ENCODE measurements around the gene EML1.

DNA sequence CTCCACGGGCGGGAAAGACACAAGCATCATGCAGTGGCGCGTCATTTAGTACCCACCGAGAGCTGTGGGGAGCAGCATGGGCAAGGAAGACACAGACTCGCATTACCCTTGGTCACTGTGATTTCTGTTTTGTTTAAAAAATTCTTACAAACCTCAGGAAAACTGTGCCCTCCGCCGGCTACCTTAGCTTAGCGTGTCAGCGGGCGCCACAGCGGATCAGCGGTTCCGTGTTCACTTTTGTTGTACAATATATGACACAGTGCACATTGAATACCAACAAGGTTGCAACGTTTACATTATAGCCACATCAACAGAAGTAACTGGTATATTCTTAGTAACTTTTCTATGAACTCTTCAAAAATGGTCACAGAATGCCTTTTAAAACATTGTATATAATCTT, 146.9 kb downstream of the EML1 start:
- TF ChIP-seq, protein P1, sequence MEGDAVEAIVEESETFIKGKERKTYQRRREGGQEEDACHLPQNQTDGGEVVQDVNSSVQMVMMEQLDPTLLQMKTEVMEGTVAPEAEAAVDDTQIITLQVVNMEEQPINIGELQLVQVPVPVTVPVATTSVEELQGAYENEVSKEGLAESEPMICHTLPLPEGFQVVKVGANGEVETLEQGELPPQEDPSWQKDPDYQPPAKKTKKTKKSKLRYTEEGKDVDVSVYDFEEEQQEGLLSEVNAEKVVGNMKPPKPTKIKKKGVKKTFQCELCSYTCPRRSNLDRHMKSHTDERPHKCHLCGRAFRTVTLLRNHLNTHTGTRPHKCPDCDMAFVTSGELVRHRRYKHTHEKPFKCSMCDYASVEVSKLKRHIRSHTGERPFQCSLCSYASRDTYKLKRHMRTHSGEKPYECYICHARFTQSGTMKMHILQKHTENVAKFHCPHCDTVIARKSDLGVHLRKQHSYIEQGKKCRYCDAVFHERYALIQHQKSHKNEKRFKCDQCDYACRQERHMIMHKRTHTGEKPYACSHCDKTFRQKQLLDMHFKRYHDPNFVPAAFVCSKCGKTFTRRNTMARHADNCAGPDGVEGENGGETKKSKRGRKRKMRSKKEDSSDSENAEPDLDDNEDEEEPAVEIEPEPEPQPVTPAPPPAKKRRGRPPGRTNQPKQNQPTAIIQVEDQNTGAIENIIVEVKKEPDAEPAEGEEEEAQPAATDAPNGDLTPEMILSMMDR (IDR thresholded peaks at IDR 0.05) = no peak
- no peak for TF ChIP-seq EZH2phosphoT487 (IDR thresholded peaks at IDR 0.05)

Measured in neural progenitor cell (in vitro differentiated cells).